B cell (primary cell): ENCODE measurements around the gene CPNE5.

ENCODE experiments used
- CTCF ChIP-seq: fragments of 200-600 bp; IDR thresholded peaks from one replicate; pipeline ENCODE4 v1.8.0; 2022; ENCODE audit warnings: antibody characterized with exemption, mild to moderate bottlenecking
- EZH2 ChIP-seq: IDR thresholded peaks from 2 replicates; pipeline ENCODE4 v1.6.1; 2012; ENCODE audit warnings: borderline replicate concordance, low read depth, mild to moderate bottlenecking, moderate library complexity, low read length; ENCODE audit not compliant: insufficient read depth, poor library complexity, severe bottlenecking

- TF ChIP-seq CTCF (no peak), EZH2 (no peak)
Measured at GRCh38 chr6:36743538-36744303, 95.5 kb downstream of the CPNE5 start.
